Kidney (tissue), 14 donors: ENCODE measurements around the gene SLC35A2. TPM values are rescaled to one million over a fixed set of nuclear protein-coding genes. Genes with fewer than 3 reads are reported as not detected.

Experiments
- DNase-seq, 5 donors: peaks; one replicate each; pipeline ENCODE4 v3.0.0-alpha.2; 2013 to 2020
- FAIRE-seq: peaks from 2 replicates; lab custom pipeline; 2012; peaks lifted over from hg19 to GRCh38; lab: Jason Lieb, UNC
- H3K27ac ChIP-seq, 2 donors: one replicate each; pipeline ENCODE4 v1.7.0; 2013; ENCODE audit warnings: low read depth in 2 of 2, low read length in 2 of 2, inconsistent platforms in 1 of 2
- H3K27me3 ChIP-seq: one replicate; pipeline ENCODE4 v1.7.1; 2013; ENCODE audit warnings: low read length, inconsistent platforms; ENCODE audit not compliant: control insufficient read depth, insufficient read depth
- H3K36me3 ChIP-seq, 3 donors: one replicate each; pipeline versions ENCODE4 v1.7.0 to v1.7.1; 2013; ENCODE audit warnings: low read length in 3 of 3, control low read depth in 1 of 3, inconsistent platforms in 1 of 3; ENCODE audit not compliant: insufficient read depth in 3 of 3, control insufficient read depth in 2 of 3
- H3K4me1 ChIP-seq, 3 donors: one replicate each; pipeline versions ENCODE4 v1.7.0 to v1.7.1; 2013; ENCODE audit warnings: low read length in 3 of 3, inconsistent platforms in 1 of 3, low read depth in 1 of 3; ENCODE audit not compliant: control insufficient read depth in 2 of 3, insufficient read depth in 2 of 3
- H3K4me3 ChIP-seq, 3 donors: one replicate each; pipeline versions ENCODE4 v1.7.0 to v1.8.1; 2013; ENCODE audit warnings: low read length in 3 of 3, control low read depth in 1 of 3, inconsistent platforms in 1 of 3
- H3K9ac ChIP-seq, 3 donors: one replicate each; pipeline versions ENCODE4 v1.7.0 to v1.7.1; 2013; ENCODE audit warnings: low read length in 3 of 3, control low read depth in 1 of 3, inconsistent platforms in 1 of 3
- H3K9me3 ChIP-seq, 3 donors: one replicate each; pipeline versions ENCODE4 v1.7.0 to v1.7.1; 2013; ENCODE audit warnings: low read length in 3 of 3, control low read depth in 1 of 3, inconsistent platforms in 1 of 3; ENCODE audit not compliant: control insufficient read depth in 2 of 3, insufficient read depth in 1 of 3
- CTCF ChIP-seq: IDR thresholded peaks from 3 replicates; pipeline ENCODE4 v1.5.1; 2012; ENCODE audit warnings: mild to moderate bottlenecking, moderate library complexity, borderline replicate concordance; ENCODE audit not compliant: insufficient read depth; ENCODE audit errors: extremely low read depth
- intact Hi-C: fragments of 100-400 bp; cut with DNase I; formaldehyde crosslinking; loops from one replicate; pipeline ENCODE4 v1.11.1; 2022
- polyA plus RNA-seq: library from polyadenylated mRNA; stranded (reverse); fragments of 350-450 nt; fragmentation: Illumina TruSeq; extraction: RNeasy Lipid Tissue Mini Kit (QIAGEN cat#74804); gene quantifications from one replicate; pipeline ENCODE4 v1.2.3, GENCODE V29; 2014; ENCODE audit warnings: low read depth, low replicate concordance; ENCODE audit not compliant: insufficient read depth
- total RNA-seq: library from RNA; stranded (reverse); fragmentation: NEBNext Ultra II Directional; extraction: Animal tissue kit (Norgen Biotek cat#: 25700); gene quantifications from one replicate; pipeline ENCODE4 v1.2.1, GENCODE V29; 2021
- donor health status: control.
- donor health status: control.
- donor health status: control.
- donor health status: control.
- donor health status: control.
- donor health status: DM: yes; HTN: yes; CAD: no.
- donor health status: Normal renal cell carcinoma (clear cell type).

SLC35A2 gene
- total and polyA plus RNA-seq, 2 donors from 2014 or later, result 29.3 to 34.2 TPM

- H3K27ac ChIP-seq, result peak overlapping the region in 1 of 2 donors; percentile 37
- no peak overlapping the region for H3K4me3 ChIP-seq
- peaks cover 0 to 29% (median 2%) of the 10 kb centered on the region in 3 donors for H3K36me3 ChIP-seq
- H3K4me1 ChIP-seq, result peaks cover 0 to 12% (median 0%) of the 10 kb centered on the region in 3 donors
- DNase-seq (peak in 1 of 5 donors; percentile 90), FAIRE-seq (no peak)
- no peak overlapping the region for H3K9ac ChIP-seq
- H3K9me3 ChIP-seq, result no peaks in the 10 kb centered on the region
- TF ChIP-seq CTCF, result no peak
- no peaks in the 10 kb centered on the region for H3K27me3 ChIP-seq
- intact Hi-C loops, result no loop called here
Observed at GRCh38 chrX:48937054-48937907, 25.8 kb upstream of the SLC35A2 start.

- H3K27ac ChIP-seq, result no peak overlapping the region
- no peak for FAIRE-seq
- peaks cover 0 to 9% (median 0%) of the 10 kb centered on the region in 3 donors for H3K4me1 ChIP-seq
- DNase-seq, result no peak
- TF ChIP-seq CTCF, result no peak
- intact Hi-C loops, result no loop called here
- no peak overlapping the region for H3K4me3 ChIP-seq
- H3K36me3 ChIP-seq, result peaks cover 0 to 29% (median 2%) of the 10 kb centered on the region in 3 donors
- no peaks in the 10 kb centered on the region for H3K27me3 ChIP-seq
- no peak overlapping the region for H3K9ac ChIP-seq
- H3K9me3 ChIP-seq, result no peaks in the 10 kb centered on the region
Observed at GRCh38 chrX:48936429-48937053, 25.1 kb upstream of the SLC35A2 start.

GRCh38 chrX:48935301-48935670 is 23.8 kb upstream of the SLC35A2 start:
- Histone ChIP-seq H3K36me3 (peaks cover 2 to 26% (median 2%) of the 10 kb centered on the region in 3 donors), H3K9me3 (no peaks in the 10 kb centered on the region), H3K4me1 (peaks cover 0 to 3% (median 0%) of the 10 kb centered on the region in 3 donors), H3K4me3 (no peak overlapping the region), H3K27ac (no peak overlapping the region), H3K27me3 (no peaks in the 10 kb centered on the region), H3K9ac (no peak overlapping the region)
- DNase-seq (no peak), FAIRE-seq (no peak)
- no peak for TF ChIP-seq CTCF
- intact Hi-C loops, result no loop called here
